Measurements from ENCODE around the gene SLC66A2. TPM values are rescaled to one million over a fixed set of nuclear protein-coding genes. Genes with fewer than 3 reads are reported as not detected.

Gene SLC66A2
- total RNA-seq, 2 donors from 2014 or later: 31.5 to 31.9 TPM

- intact Hi-C loops (cut with DNase I): loop anchor here in 1 of 2 donors (5.0 kb wide), 1 partner anchor 49 kb away; no protein-coding TSS in a partner anchor
- DNase-seq: no peak
- ATAC-seq: no peak
Observed at GRCh38 chr18:79927607-79928562, 23.6 kb downstream of the SLC66A2 start.

- ATAC-seq (no peak), DNase-seq (no peak)
- intact Hi-C loops (cut with DNase I): loop anchor here in 1 of 2 donors (5.0 kb wide), 1 partner anchor 50 kb away; no protein-coding TSS in a partner anchor
Observed at GRCh38 chr18:79926715-79927606, 24.5 kb downstream of the SLC66A2 start.

DNA sequence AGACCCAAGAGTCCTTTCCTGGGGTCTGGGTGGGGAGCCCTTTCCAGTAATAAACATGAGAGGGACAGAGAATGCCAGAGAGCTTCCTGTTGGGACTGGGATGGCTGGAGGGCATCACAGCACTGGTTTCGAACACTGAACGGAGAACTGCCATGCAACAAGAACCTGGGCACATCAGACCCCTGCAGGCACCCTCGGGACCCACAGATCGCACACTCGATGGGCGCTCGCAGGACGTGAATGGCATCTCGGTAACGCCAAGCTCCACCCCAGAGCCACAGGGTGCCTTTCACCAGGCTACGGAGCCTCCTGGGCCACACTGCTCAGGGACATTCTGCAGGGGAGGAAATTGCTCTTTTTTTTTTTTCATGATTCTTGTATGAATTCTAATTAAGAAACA, 25.1 kb downstream of the SLC66A2 start:
- intact Hi-C loops (cut with DNase I): loop anchor here in 1 of 2 donors (5.0 kb wide), 1 partner anchor 51 kb away; no protein-coding TSS in a partner anchor
- DNase-seq (no peak), ATAC-seq (no peak)

DNA sequence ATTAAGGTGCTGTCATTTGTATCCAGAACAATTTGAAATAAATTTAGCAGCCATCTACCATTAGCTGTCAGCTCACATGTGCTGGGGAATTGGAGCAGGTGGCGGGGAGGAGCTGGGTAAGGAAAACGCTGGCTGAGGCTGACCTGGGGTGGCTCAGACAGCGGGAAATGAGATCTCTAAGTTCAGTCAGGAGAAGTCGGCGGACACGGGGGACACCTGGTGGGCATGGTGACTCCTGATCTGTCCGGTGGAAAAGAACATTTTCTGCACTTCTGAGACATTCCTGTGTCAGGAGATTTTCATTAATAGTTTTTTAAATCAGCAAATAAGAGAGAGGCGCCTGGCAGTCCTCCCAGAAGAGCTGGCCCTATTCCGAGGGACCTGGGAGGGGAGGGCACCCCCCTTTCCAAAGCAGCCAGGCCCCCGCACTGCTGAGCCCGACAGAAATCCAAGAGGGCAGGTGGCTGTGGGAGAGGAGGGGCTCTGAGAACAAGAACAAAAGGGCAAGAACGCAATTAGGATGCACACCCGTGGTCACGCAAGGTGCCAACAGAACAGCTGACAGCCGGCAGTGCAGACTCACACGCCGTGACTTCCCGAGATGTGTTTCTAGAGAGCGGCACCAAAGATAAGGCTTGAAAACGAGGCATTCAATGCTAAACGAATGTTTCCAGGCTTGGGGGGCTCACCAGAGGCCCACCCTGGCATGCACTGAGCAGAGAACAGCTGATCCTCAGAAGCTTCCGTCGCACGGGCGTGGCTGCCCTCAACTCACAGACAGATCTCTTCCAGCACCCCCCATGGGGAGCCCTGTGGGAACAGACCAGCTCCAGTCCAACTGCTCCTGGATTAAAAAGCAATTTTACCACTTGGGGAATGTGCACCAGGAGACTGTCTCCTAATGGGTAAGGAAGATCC, 26.4 kb downstream of the SLC66A2 start:
- no peak for DNase-seq
- peak; percentile 65 to 71 for ATAC-seq
- intact Hi-C loops (cut with DNase I): loop anchor here in 1 of 2 donors (5.0 kb wide), 1 partner anchor 52 kb away; no protein-coding TSS in a partner anchor

DNA sequence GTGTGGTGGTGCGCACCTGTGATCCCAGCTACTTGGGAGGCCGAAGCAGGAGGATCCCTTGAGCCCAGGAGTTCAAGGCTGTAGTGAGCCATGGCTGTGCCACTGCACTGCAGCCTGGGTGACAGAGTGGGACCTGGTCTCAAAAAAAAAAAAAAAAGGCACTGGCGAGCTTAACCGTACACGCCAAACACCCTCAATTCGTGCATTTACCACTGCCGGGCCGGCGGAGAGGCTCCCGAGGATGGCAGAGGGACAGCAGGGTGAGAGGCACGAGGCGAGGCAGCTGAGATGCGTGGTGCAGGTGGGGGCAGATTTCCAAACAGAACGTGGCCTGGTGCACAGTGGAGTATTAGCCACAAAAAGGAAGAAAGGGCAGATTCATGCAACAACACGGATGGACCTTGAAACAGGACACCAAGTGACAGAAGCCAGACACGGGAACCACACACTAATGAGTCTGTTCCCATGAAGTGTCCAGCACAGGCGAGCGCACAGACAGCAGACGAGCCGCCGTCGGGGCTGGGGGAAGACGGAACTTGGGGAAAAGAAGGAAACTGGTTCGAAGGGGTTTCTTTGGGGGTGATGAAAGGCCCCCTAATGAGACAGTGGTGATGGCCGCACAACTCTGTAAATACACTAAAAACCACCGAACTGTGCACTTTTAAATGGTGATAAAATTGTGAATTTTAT, 27.4 kb downstream of the SLC66A2 start:
- intact Hi-C loops (cut with DNase I): no loop called here
- no peak for ATAC-seq
- no peak for DNase-seq

DNA sequence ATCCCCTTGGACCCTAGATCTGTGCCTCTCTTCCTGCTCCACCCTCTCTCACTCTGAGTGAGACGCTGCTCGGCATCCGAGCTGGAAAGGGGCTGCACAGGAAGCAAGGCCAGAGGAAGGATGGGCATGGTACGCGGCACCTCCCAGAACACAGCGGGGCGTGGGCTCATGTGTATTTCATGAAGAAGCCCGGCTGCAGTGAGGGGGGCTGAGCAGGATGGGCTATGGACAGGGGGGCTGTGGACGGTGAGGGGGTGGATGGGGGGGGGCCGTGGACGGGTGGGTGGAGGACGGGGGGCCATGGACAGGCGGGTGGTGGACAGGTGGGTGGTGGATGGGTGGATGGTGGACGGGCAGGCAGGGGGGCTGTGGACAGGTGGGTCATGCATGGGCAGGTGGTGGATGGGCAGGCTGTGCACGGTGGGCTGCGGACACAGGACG, 28.5 kb downstream of the SLC66A2 start:
- ATAC-seq (no peak), DNase-seq (no peak)
- intact Hi-C loops (cut with DNase I): no loop called here

DNA sequence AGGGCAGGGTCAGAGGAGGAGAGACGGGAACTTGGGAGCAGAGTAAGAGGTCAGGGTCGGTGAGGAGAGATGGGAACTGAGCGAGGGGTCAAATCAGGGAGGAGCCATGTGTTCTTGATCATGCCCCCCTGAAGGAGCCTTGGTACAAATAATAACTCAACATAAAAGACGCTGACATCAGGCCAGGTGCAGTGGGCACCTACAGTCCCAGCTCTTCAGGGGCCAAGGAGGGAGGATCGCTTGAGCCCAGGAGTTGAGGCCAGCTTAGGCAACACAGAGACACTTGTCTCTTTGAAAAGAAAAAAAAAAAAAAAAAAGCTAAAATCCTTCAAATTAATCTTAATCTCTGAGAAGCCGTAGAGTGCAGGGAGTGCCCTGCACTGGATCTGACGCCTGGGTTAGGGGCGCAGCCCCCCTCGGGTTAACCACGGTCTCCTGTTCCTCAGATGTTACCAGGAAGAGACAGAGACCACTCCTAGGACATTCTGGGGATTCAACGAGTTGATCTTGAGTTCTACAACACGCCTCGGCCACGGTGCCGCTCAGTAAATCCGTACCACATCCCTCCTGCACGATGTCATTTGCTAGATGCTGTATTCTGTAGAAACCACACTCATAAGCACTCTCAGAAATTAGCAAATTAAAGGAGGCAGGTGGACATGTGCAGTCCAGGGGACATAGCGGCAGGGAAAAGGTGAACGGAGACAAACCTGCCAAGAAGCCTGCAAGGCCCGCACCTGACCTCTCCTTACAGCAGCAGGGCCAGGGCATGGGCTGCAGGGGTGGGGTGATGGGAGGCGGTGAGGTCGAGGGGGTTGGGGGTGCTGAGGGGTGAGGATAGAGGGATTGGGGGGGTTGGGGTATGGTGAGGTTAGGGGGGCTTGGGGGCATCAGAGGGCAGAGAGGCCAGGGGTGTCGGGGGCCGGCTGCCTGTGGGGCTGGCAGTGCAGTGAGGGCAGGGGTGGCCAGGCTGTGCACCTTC, 29.2 kb downstream of the SLC66A2 start:
- ATAC-seq: no peak
- DNase-seq: no peak
- intact Hi-C loops (cut with DNase I): no loop called here

DNA sequence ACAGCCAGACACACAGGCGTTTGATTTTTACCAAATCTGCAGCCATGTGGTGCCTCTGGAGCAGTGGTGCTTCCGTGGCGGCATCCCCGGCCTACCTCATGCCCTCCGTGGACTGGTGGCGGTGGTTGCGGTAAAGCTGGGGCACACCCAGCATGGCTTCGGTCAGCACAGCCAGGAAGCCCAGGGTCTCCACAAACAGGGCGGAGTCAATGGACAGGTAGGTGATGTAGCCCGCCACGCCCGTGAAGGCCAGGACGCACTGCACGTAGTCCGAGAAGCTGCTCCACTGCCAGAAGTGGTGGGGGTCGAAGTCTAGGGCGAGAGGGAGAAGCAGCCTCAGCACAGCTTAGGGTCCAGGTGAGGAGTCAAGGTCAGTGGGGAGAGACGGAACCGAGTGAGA, 32.4 kb downstream of the SLC66A2 start:
- intact Hi-C loops (cut with DNase I): no loop called here
- ATAC-seq (no peak), DNase-seq (no peak)

DNA sequence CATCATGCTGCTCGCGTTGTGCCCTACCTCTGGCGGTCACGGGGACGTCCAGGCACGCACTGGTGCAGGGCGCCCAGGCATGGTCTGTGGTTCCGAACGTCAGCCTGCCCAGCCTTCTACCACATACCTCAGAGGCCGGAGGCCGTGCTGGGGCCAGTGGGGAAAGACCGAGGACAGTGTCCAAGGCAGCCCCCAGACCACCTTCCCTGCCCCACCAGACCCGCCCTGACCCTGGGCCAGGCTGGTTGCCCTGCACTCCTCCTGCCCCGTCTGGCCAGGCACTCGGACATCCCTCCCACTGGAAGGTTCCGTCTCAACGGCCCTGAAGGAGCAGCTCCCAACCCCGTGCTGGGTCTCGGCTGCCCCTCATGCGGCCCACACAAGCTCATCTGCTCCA, 32.8 kb downstream of the SLC66A2 start:
- no peak for ATAC-seq
- no peak for DNase-seq
- intact Hi-C loops (cut with DNase I): no loop called here

- DNase-seq (no peak), ATAC-seq (peak in 1 of 2 donors; percentile 17)
- intact Hi-C loops (cut with DNase I): no loop called here
Observed at GRCh38 chr18:79917853-79918614, 33.4 kb downstream of the SLC66A2 start.

GRCh38 chr18:79917169-79917852, 34.1 kb downstream of the SLC66A2 start:
- ATAC-seq: no peak
- intact Hi-C loops (cut with DNase I): no loop called here
- no peak for DNase-seq

- intact Hi-C loops (cut with DNase I): no loop called here
- DNase-seq (no peak), ATAC-seq (no peak)
Observed at GRCh38 chr18:79916546-79917168, 34.8 kb downstream of the SLC66A2 start.

DNA sequence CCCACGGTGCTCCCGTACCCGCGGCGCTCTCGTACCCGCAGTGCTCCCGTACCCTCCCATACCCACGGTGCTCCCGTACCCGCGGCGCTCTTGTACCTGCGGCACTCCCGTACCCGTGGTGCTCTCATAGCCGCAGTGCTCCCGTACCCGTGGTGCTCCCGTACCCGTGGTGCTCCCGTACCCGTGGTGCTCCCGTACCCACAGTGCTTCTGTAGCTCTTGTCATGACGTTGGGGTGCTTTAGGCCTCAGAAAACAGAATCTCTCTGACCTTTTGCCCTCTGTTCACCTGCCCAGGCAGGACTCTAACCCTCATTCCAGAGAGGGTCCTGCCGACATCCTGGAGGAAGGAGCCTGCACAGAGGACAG, 35.3 kb downstream of the SLC66A2 start:
- DNase-seq (no peak), ATAC-seq (no peak)
- intact Hi-C loops (cut with DNase I): no loop called here

DNA sequence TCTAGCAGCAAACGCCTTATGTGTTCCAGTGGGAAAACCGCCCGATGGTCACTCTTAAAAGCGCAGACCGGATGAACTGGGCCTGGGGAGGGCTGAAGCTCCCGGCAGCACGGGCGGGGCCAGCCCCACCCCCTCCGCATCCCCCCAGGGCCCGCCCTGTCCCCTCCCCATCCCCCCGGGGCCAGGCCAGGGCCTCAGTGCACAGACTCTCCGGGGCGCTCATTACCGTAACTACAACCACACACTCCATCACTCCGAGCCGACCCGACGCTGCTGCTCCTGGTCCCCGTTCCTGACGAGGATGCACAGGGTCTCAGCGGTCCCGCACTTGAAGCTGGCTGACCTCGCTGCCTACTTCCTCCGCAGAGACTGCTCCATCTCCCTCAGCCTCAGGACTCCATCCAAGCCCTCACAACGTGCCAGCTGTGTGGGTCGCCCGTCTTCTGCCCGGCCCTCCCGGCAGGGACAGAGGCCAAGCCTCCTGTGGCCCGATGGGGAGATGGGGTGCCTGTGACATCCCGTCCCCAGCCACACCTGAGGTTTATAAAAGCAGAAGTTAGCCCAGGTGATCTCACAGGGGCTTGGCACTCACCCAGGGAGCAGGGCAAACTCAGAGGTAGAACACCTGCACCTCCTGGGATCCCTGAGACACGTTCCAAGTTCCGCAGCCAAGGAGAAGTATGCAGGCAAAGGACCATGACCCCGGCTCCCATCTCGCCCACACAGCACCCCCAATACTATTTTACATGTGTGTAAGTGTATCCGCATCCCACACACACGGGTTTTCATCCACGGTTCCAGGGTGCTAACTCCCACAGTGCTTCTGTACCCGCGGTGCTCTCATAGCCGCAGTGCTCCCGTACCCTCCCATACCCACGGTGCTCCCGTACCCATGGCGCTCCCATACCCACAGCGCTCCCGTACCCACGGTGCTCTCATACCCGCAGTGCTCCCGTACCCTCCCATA, 36.0 kb downstream of the SLC66A2 start:
- ATAC-seq (peak in 1 of 2 donors; percentile 17), DNase-seq (no peak)
- intact Hi-C loops (cut with DNase I): no loop called here
